KMS-11 (cell line): ENCODE data around the gene COMTD1.

Experiments
- H2AFZ ChIP-seq: fragments of 200-600 bp; sonication (generic); 2 replicates; pipeline ENCODE4 v1.6.1; 2016; ENCODE audit warnings: antibody characterized with exemption, mixed run types, low read depth
- H3K27ac ChIP-seq: fragments of 200-600 bp; sonication (generic); 2 replicates; pipeline ENCODE4 v1.6.1; 2016; ENCODE audit warnings: mild to moderate bottlenecking, mixed run types
- H3K27me3 ChIP-seq: fragments of 200-600 bp; sonication (generic); 2 replicates; pipeline ENCODE4 v1.6.1; 2017; ENCODE audit warnings: mild to moderate bottlenecking, low read depth, mixed run types, moderate library complexity; ENCODE audit not compliant: insufficient read depth
- H3K36me3 ChIP-seq: fragments of 200-600 bp; sonication (generic); 2 replicates; pipeline ENCODE4 v1.6.1; 2017; ENCODE audit warnings: mild to moderate bottlenecking, mixed run types; ENCODE audit not compliant: insufficient read depth
- H3K4me1 ChIP-seq: fragments of 200-600 bp; sonication (generic); 2 replicates; pipeline ENCODE4 v1.6.1; 2016; ENCODE audit warnings: mild to moderate bottlenecking, low read depth, mixed run types; ENCODE audit not compliant: poor library complexity, severe bottlenecking
- H3K4me2 ChIP-seq: fragments of 200-600 bp; sonication (generic); 2 replicates; pipeline ENCODE4 v1.7.0; 2016; ENCODE audit warnings: mild to moderate bottlenecking, mixed run types
- H3K4me3 ChIP-seq: fragments of 200-600 bp; sonication (generic); IDR thresholded peaks from 2 replicates; pipeline ENCODE4 v1.6.1; 2017; ENCODE audit warnings: low read depth, low read length, mixed read lengths; ENCODE audit not compliant: insufficient read depth
- H3K79me2 ChIP-seq: fragments of 200-600 bp; sonication (generic); 2 replicates; pipeline ENCODE4 v1.6.1; 2016; ENCODE audit warnings: low read depth, mixed run types; ENCODE audit not compliant: insufficient read depth
- H3K9ac ChIP-seq: fragments of 200-600 bp; sonication (generic); 2 replicates; pipeline ENCODE4 v1.6.1; 2016; ENCODE audit warnings: mild to moderate bottlenecking, mixed run types
- H4K20me1 ChIP-seq: fragments of 200-600 bp; sonication (generic); 2 replicates; pipeline ENCODE4 v1.6.1; 2016; ENCODE audit warnings: mild to moderate bottlenecking, mixed run types; ENCODE audit not compliant: insufficient read depth
- TF ChIP-seq, protein P1 (sequence below): fragments of 200-600 bp; sonication (generic); conservative IDR thresholded peaks from 2 replicates; pipeline ENCODE4 v1.6.1; 2017; ENCODE audit warnings: low read depth, mild to moderate bottlenecking, antibody characterized with exemption, low read length, moderate library complexity, mixed read lengths

The COMTD1 gene

DNA sequence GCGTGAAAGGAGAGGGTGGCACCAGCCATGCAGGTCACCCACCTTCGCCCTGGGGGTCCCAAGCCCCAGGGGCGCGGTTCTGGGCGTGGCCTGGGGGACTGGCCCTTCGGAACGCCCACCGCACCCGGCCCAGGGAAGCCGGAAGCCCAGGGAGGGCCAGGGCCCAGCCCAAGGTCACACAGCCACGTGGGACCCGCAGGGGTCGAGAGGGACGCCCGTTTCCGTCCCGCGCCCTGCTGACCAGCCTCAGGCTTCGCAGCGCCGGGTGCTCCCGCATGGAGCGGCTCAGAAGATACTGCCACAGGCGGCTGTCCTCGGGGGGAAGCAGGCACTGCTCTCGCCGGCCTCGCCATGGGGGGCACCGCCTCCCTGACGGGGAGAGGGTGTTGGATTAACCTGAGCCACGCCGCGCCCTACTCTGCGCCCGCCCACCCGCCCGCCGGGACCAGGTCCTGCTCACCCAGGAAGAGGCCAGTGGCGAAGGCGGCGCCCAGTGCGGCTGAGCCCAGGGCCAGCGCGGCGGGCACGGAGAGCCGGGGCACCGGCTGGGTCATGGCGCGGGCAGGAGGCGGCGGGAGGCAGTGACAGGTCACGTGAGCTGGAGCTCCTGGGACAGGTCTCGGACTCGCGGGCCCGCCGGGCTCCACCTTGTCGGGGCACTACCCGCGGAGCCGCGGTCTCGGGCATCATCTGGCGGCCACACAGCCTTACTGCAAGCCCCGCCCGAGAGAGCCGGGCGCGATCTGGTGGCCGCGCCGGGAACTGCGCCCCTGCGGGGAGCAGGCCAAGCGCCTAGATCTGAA lies at the start of gene COMTD1:
Gene COMTD1 (minus strand): TSS at position 583 of the 803 bp plus-strand sequence. CDS start 29 bp downstream, at position 554.
- peak within 1 kb of the TSS; percentile 68 for H3K27ac ChIP-seq

DNA sequence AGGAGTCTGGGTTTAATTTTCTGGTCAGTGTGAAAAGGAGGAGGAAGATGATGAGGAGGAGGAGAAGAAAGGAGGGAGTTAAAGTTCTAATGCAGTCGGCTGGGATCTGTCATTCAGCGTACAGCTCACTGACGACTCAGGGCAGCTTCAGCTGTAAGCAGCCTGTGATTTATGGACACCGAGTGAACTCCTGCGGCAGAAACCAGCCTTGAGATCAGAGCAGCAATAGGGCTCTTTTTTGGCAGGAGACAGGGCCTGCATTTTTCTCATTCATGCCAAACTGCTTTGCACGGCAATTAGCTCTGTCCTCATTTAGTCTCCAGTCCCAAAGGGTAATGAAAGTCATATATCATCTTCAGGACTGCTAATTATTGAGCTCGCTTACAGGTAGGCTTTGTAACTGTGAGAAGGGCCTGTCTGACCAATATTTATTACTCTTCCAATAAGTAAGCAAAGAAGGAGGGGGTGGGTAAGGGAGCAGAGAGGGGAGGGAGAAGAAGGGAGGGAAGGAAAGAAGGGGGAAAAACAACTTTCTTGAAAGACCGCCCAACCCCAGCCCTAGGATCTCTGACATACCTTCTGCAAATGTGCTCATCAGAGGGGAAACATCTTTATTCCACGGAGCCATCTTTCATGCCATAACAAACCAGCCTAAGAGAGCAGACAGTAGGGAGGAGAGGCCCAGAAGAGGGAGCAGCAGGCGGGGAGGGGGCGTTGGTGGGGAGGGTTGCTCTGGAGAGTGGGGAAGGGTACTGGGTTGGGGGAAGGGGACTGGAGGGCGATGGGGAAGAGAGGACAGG lies 48.1 kb upstream of the COMTD1 start:
- Histone ChIP-seq H3K27ac (no peak overlapping the region), H3K9ac (no peak overlapping the region), H3K27me3 (no peaks in the 10 kb centered on the region), H2AFZ (no peak overlapping the region), H3K4me2 (no peak overlapping the region), H3K4me3 (no peak overlapping the region), H3K4me1 (no peaks in the 10 kb centered on the region), H4K20me1 (no peaks in the 10 kb centered on the region), H3K36me3 (no peaks in the 10 kb centered on the region), H3K79me2 (no peaks in the 10 kb centered on the region)
- TF ChIP-seq, protein P1, sequence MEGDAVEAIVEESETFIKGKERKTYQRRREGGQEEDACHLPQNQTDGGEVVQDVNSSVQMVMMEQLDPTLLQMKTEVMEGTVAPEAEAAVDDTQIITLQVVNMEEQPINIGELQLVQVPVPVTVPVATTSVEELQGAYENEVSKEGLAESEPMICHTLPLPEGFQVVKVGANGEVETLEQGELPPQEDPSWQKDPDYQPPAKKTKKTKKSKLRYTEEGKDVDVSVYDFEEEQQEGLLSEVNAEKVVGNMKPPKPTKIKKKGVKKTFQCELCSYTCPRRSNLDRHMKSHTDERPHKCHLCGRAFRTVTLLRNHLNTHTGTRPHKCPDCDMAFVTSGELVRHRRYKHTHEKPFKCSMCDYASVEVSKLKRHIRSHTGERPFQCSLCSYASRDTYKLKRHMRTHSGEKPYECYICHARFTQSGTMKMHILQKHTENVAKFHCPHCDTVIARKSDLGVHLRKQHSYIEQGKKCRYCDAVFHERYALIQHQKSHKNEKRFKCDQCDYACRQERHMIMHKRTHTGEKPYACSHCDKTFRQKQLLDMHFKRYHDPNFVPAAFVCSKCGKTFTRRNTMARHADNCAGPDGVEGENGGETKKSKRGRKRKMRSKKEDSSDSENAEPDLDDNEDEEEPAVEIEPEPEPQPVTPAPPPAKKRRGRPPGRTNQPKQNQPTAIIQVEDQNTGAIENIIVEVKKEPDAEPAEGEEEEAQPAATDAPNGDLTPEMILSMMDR = no peak

More for the DNA sequence above, at the start of gene COMTD1:
- H3K4me3 ChIP-seq = no peak within 1 kb of the TSS
- peaks cover 25% of the 10 kb centered on the region for H3K4me1 ChIP-seq
- no peaks in the 10 kb centered on the region for H3K79me2 ChIP-seq
- H4K20me1 ChIP-seq = no peaks in the 10 kb centered on the region; the same call in 1 of the 2 replicates
- no peaks in the 10 kb centered on the region for H3K27me3 ChIP-seq
- no peaks in the 10 kb centered on the region; the same call in 1 of the 2 replicates for H3K36me3 ChIP-seq
- peak within 1 kb of the TSS; percentile 77 for H2AFZ ChIP-seq
- TF ChIP-seq, protein P1 = no peak; the same call in 1 of the 2 replicates
- H3K9ac ChIP-seq = peak within 1 kb of the TSS; percentile 86
- H3K4me2 ChIP-seq = peak within 1 kb of the TSS; percentile 89

DNA sequence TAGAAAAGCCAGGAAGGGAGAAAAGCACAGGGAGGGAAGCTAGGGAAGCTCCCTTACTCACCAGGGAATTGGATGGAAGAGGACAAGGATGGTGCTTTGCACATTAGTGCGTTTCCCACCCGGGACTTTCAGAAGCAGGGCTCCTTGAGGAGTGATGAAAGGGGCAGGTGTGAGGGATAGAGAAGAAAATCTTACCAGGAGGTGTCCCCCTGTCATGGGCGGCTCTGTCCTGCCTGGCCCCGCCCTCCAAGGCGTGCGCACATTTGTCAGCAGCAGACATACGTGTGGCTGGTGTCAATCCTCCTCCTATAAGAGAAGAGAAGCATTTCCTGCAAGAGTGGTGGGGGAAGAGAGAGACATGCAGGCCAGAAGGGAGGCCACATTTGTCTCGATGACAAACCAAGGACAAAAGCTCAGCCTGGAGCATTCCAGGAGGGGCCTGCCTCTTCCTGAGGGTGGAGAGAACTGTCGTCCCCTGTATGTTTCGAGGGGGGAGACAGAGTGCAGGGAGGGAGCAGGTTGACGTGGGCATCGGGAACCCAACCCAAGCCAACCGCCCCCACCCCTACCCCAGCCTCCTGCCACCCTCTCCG lies 47.4 kb upstream of the COMTD1 start:
- no peak overlapping the region for H3K4me3 ChIP-seq
- TF ChIP-seq, protein P1 = no peak
- no peak overlapping the region for H2AFZ ChIP-seq

DNA sequence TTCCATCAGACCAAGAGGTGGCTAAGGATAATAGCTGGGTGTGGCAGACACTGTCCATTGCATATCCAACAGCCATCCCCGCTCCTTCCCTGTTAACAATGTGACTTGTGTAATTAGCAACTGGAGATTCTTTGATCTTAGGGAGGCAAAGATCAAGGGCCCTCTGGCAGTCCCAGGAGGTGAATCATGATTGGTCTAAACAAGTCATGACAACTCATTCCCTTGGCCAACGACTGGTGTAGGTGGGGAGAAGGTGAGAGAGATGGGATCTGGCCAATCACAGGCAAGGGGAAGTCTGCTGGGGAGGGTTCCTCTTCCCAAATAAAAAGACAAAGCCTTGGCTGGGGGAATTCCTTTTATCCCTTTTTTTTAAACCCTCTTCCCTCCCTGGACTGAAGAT lies 46.2 kb upstream of the COMTD1 start:
- H3K4me2 ChIP-seq = no peak overlapping the region
- H3K36me3 ChIP-seq = no peaks in the 10 kb centered on the region
- no peaks in the 10 kb centered on the region for H3K4me1 ChIP-seq
- H2AFZ ChIP-seq = no peak overlapping the region
- H4K20me1 ChIP-seq = no peaks in the 10 kb centered on the region
- H3K27ac ChIP-seq = no peak overlapping the region
- H3K79me2 ChIP-seq = no peaks in the 10 kb centered on the region
- no peak overlapping the region for H3K9ac ChIP-seq
- H3K4me3 ChIP-seq = no peak overlapping the region
- TF ChIP-seq, protein P1 = no peak
- H3K27me3 ChIP-seq = no peaks in the 10 kb centered on the region

More for the DNA sequence above, 47.4 kb upstream of the COMTD1 start:
- Histone ChIP-seq H4K20me1 (no peaks in the 10 kb centered on the region), H3K27me3 (no peaks in the 10 kb centered on the region), H3K4me1 (no peaks in the 10 kb centered on the region), H3K9ac (no peak overlapping the region), H3K27ac (no peak overlapping the region), H3K79me2 (no peaks in the 10 kb centered on the region), H3K4me2 (no peak overlapping the region), H3K36me3 (no peaks in the 10 kb centered on the region)
